Lower lobe of right lung (tissue), 2 donors: ENCODE results near the gene NDOR1. TPM values are rescaled to one million over a fixed set of nuclear protein-coding genes. Genes with fewer than 3 reads are reported as not detected.

Experiments used
- ATAC-seq, 2 donors: fragments of 200-7000 bp; cut with Tn5 transposase; one replicate each; pipeline ENCODE4 v1.9.1; 2020 to 2022; ENCODE audit warnings: mild to moderate bottlenecking in 2 of 2, moderate library complexity in 2 of 2
- DNase-seq: peaks from one replicate; pipeline ENCODE4 v3.0.0-alpha.2; 2020
- H3K27ac ChIP-seq: fragments of 200-600 bp; one replicate; pipeline ENCODE4 v1.8.0; 2022
- H3K27me3 ChIP-seq: fragments of 200-600 bp; one replicate; pipeline ENCODE4 v1.8.0; 2022; ENCODE audit warnings: low read depth
- H3K36me3 ChIP-seq: fragments of 200-600 bp; one replicate; pipeline ENCODE4 v1.8.0; 2022; ENCODE audit warnings: mild to moderate bottlenecking
- H3K4me1 ChIP-seq: fragments of 200-600 bp; one replicate; pipeline ENCODE4 v1.8.0; 2022
- H3K4me3 ChIP-seq: fragments of 200-600 bp; one replicate; pipeline ENCODE4 v1.8.0; 2022; ENCODE audit warnings: mild to moderate bottlenecking
- H3K9me3 ChIP-seq: fragments of 200-600 bp; one replicate; pipeline ENCODE4 v1.8.0; 2022
- CTCF ChIP-seq: fragments of 200-600 bp; IDR thresholded peaks from one replicate; pipeline ENCODE4 v1.8.0; 2022; ENCODE audit warnings: antibody characterized with exemption, mild to moderate bottlenecking
- intact Hi-C: fragments of 100-400 bp; cut with DNase I; formaldehyde crosslinking; loops from one replicate; pipeline ENCODE4 v1.11.0; 2022
- total RNA-seq: library from RNA; stranded (reverse); fragmentation: NEBNext Ultra II Directional; extraction: Animal tissue kit (Norgen Biotek cat#: 25700); gene quantifications from one replicate; pipeline ENCODE4 v1.2.1, GENCODE V29; 2021
- donor health status: DM: no; HTN: yes; CAD: no; lungs with severe emphysema.

Gene NDOR1
- total RNA-seq, 1 donor from 2014 or later: 15.6 TPM

GRCh38 chr9:137226338-137227053, 21.0 kb downstream of the NDOR1 start:
- peak overlapping the region; percentile 6 for H3K4me3 ChIP-seq
- intact Hi-C loops: no loop called here
- H3K27ac ChIP-seq: peak overlapping the region; percentile 77
- no peaks in the 10 kb centered on the region for H3K9me3 ChIP-seq
- H3K27me3 ChIP-seq: peaks cover 30% of the 10 kb centered on the region
- ATAC-seq: peak in 1 of 2 donors; percentile 2
- no peak for DNase-seq
- TF ChIP-seq CTCF: no peak
- H3K36me3 ChIP-seq: no peaks in the 10 kb centered on the region
- peaks cover 30% of the 10 kb centered on the region for H3K4me1 ChIP-seq

- peaks cover 38% of the 10 kb centered on the region for H3K27me3 ChIP-seq
- H3K27ac ChIP-seq: peak within 1 kb of the TSS; percentile 77
- intact Hi-C loops: no loop called here
- H3K36me3 ChIP-seq: no peaks in the 10 kb centered on the region
- H3K4me3 ChIP-seq: peak within 1 kb of the TSS; percentile 6
- peaks cover 30% of the 10 kb centered on the region for H3K4me1 ChIP-seq
- H3K9me3 ChIP-seq: no peaks in the 10 kb centered on the region
- TF ChIP-seq CTCF: peak; percentile 92
- ATAC-seq: peak; percentile 73 to 75
- DNase-seq: peak; percentile 90
Observed at GRCh38 chr9:137227054-137227852, 21.8 kb downstream of the NDOR1 start, which contains the start of gene RNF224. RNF224 (plus strand) TSS chr9:137227502; CDS start chr9:137228336, 834 bp downstream.

GRCh38 chr9:137227853-137228505, 22.5 kb downstream of the NDOR1 start:
- ATAC-seq (no peak), DNase-seq (no peak)
- Histone ChIP-seq H3K4me1 (peaks cover 23% of the 10 kb centered on the region), H3K27me3 (peaks cover 45% of the 10 kb centered on the region), H3K27ac (no peak overlapping the region), H3K4me3 (no peak overlapping the region), H3K36me3 (no peaks in the 10 kb centered on the region), H3K9me3 (no peaks in the 10 kb centered on the region)
- intact Hi-C loops: no loop called here
- TF ChIP-seq CTCF: no peak

- no peak overlapping the region for H3K27ac ChIP-seq
- peaks cover 49% of the 10 kb centered on the region for H3K27me3 ChIP-seq
- ATAC-seq (no peak), DNase-seq (no peak)
- no peaks in the 10 kb centered on the region for H3K36me3 ChIP-seq
- no peaks in the 10 kb centered on the region for H3K9me3 ChIP-seq
- H3K4me3 ChIP-seq: no peak overlapping the region
- H3K4me1 ChIP-seq: peaks cover 21% of the 10 kb centered on the region
- intact Hi-C loops: no loop called here
- no peak for TF ChIP-seq CTCF
Observed at GRCh38 chr9:137228506-137228967, 23.0 kb downstream of the NDOR1 start.
